Kidney epithelial cell (primary cell): ENCODE data around the gene ZNF106. TPM values are rescaled to one million over a fixed set of nuclear protein-coding genes. Genes with fewer than 3 reads are reported as not detected.

Source experiments
- DNase-seq: peaks from one replicate; pipeline ENCODE4 v3.0.0-alpha.2; 2010; ENCODE audit warnings: low read depth
- H3K27me3 ChIP-seq: 2 replicates; pipeline ENCODE4 v1.6.0; 2011; ENCODE audit warnings: low read length; ENCODE audit not compliant: control insufficient read depth, insufficient read depth
- H3K36me3 ChIP-seq: 2 replicates; pipeline ENCODE4 v1.5.1; 2011; ENCODE audit warnings: low read length; ENCODE audit not compliant: control insufficient read depth, insufficient read depth
- H3K4me3 ChIP-seq: 2 replicates; pipeline ENCODE4 v1.5.1; 2011; ENCODE audit warnings: low read depth, mild to moderate bottlenecking, control low read depth, low read length
- CTCF ChIP-seq: IDR thresholded peaks from 2 replicates; pipeline ENCODE4 v1.5.1; 2011; ENCODE audit warnings: mild to moderate bottlenecking, moderate library complexity, low read length, control low read depth, inconsistent platforms; ENCODE audit not compliant: insufficient read depth, poor library complexity, severe bottlenecking
- total RNA-seq: library from RNA; depleted of rRNA; stranded (reverse); fragments of >200 nt; gene quantifications from 2 replicates; pipeline ENCODE4 v1.2.3, GENCODE V29; 2015

The ZNF106 gene
- 30.9 and 32.5 TPM in 2 replicates for total RNA-seq

- no peaks in the 10 kb centered on the region for H3K36me3 ChIP-seq
- H3K27me3 ChIP-seq = no peaks in the 10 kb centered on the region
- peak within 1 kb of the TSS; percentile 85 for H3K4me3 ChIP-seq
- TF ChIP-seq CTCF = no peak
- peak; percentile 62 for DNase-seq
These were observed at the start of gene ZNF106 for GRCh38 chr15:42490671-42491538. Gene ZNF106, minus strand, starts transcription at chr15:42491141. Its CDS starts 18,852 bp downstream, at chr15:42472289.

GRCh38 chr15:42533246-42533645, 42.3 kb upstream of the ZNF106 start:
- Histone ChIP-seq H3K4me3 (no peak overlapping the region), H3K27me3 (no peaks in the 10 kb centered on the region), H3K36me3 (no peaks in the 10 kb centered on the region)
- no peak for DNase-seq
- TF ChIP-seq CTCF = no peak

- Histone ChIP-seq H3K36me3 (no peaks in the 10 kb centered on the region), H3K27me3 (no peaks in the 10 kb centered on the region), H3K4me3 (no peak overlapping the region)
- no peak for TF ChIP-seq CTCF
- no peak for DNase-seq
These were observed 38.0 kb upstream of the ZNF106 start for GRCh38 chr15:42528970-42529369.

- H3K36me3 ChIP-seq = no peaks in the 10 kb centered on the region
- no peak overlapping the region for H3K4me3 ChIP-seq
- no peaks in the 10 kb centered on the region for H3K27me3 ChIP-seq
- DNase-seq = no peak
- no peak for TF ChIP-seq CTCF
These were observed 32.4 kb upstream of the ZNF106 start for GRCh38 chr15:42523331-42523730.

GRCh38 chr15:42511007-42511391, 20.1 kb upstream of the ZNF106 start:
- no peaks in the 10 kb centered on the region for H3K27me3 ChIP-seq
- no peak for DNase-seq
- H3K36me3 ChIP-seq = peaks cover 1% of the 10 kb centered on the region
- no peak overlapping the region for H3K4me3 ChIP-seq
- no peak for TF ChIP-seq CTCF
